ENCODE data around the gene KCNQ1.

GRCh38 chr11:2460540-2461252, 15.9 kb downstream of the KCNQ1 start:
- TF ChIP-seq CTCF (conservative IDR thresholded peaks at IDR 0.05), result no peak
- TF ChIP-seq EZH2 (IDR thresholded peaks at IDR 0.05; ENCODE audit: low read depth), result no peak
